ENCODE results near the gene CALCB. TPM values are rescaled to one million over a fixed set of nuclear protein-coding genes. Genes with fewer than 3 reads are reported as not detected.

Gene CALCB
- total and polyA plus RNA-seq, 11 donors, result 0.11 to 1.3 (median 0.37) TPM; not detected in 4

- Histone ChIP-seq H3K4me3 (no peak overlapping the region), H3K27ac (no peak overlapping the region), H3K4me1 (no peaks in the 10 kb centered on the region), H3K36me3 (no peaks in the 10 kb centered on the region), H3K9me3 (no peaks in the 10 kb centered on the region), H3K27me3 (peaks cover 0 to 10% (median 4%) of the 10 kb centered on the region in 9 donors)
- TF ChIP-seq CTCF (IDR thresholded peaks at IDR 0.05) (no peak), POLR2A (IDR thresholded peaks at IDR 0.05) (no peak)
- intact Hi-C loops (cut with DNase I), result no loop called here
- ATAC-seq, result no peak
- 56 to 74% (median 64%) methylated on average over 4 to 5 of the region's 5 CpGs for WGBS, 4 donors
- peak in 1 of 5 donors; percentile 55 for DNase-seq
These were observed 38.6 kb upstream of the CALCB start for GRCh38 chr11:15034687-15035267.

- no peaks in the 10 kb centered on the region for H3K9me3 ChIP-seq
- H3K27me3 ChIP-seq, result peaks cover 0 to 10% (median 4%) of the 10 kb centered on the region in 9 donors
- H3K4me1 ChIP-seq, result no peaks in the 10 kb centered on the region
- H3K36me3 ChIP-seq, result no peaks in the 10 kb centered on the region
- WGBS, 4 donors, result 30 to 45% (median 38%) methylated on average over 4 to 12 of the region's 12 CpGs
- intact Hi-C loops (cut with DNase I), result no loop called here
- no peak for ATAC-seq
- no peak overlapping the region for H3K4me3 ChIP-seq
- DNase-seq, result no peak
- TF ChIP-seq POLR2A (IDR thresholded peaks at IDR 0.05) (no peak), CTCF (IDR thresholded peaks at IDR 0.05) (no peak)
- H3K27ac ChIP-seq, result no peak overlapping the region
These were observed 38.1 kb upstream of the CALCB start for GRCh38 chr11:15035283-15035682.

GRCh38 chr11:15038963-15039362 lies 34.4 kb upstream of the CALCB start:
- H3K27ac ChIP-seq, result no peak overlapping the region
- intact Hi-C loops (cut with DNase I), result no loop called here
- no peak for TF ChIP-seq CTCF (IDR thresholded peaks at IDR 0.05)
- TF ChIP-seq POLR2A (IDR thresholded peaks at IDR 0.05), result no peak
- H3K4me3 ChIP-seq, result no peak overlapping the region
- DNase-seq (no peak), ATAC-seq (no peak)
- 58 to 84% (median 72%) methylated on average over 2 of the region's 2 CpGs for WGBS, 4 donors
- no peaks in the 10 kb centered on the region for H3K4me1 ChIP-seq
- H3K27me3 ChIP-seq, result peaks cover 0 to 10% (median 7%) of the 10 kb centered on the region in 9 donors
- H3K36me3 ChIP-seq, result no peaks in the 10 kb centered on the region
- H3K9me3 ChIP-seq, result no peaks in the 10 kb centered on the region

- intact Hi-C loops (cut with DNase I), result no loop called here
These were observed 28.2 kb upstream of the CALCB start for GRCh38 chr11:15045209-15045608.

More at GRCh38 chr11:15045209-15045608, 28.2 kb upstream of the CALCB start:
- Histone ChIP-seq H3K36me3 (no peaks in the 10 kb centered on the region), H3K9me3 (no peaks in the 10 kb centered on the region), H3K4me3 (no peak overlapping the region), H3K27me3 (peaks cover 0 to 7% (median 0%) of the 10 kb centered on the region in 9 donors), H3K4me1 (no peaks in the 10 kb centered on the region), H3K27ac (no peak overlapping the region)
- DNase-seq, result no peak
- TF ChIP-seq CTCF (IDR thresholded peaks at IDR 0.05) (no peak), POLR2A (IDR thresholded peaks at IDR 0.05) (no peak)
- no peak for ATAC-seq
